WERI-Rb-1 (cell line): ENCODE data around the gene PLOD2.

ENCODE experiments used
- DNase-seq: peaks from one replicate; pipeline ENCODE4 v3.0.0-alpha.2; 2020
- H3K27ac ChIP-seq: fragments of 250-450 bp; sonication (Bioruptor Pico); 2 replicates; pipeline ENCODE4 v1.5.1; 2020; ENCODE audit warnings: mild to moderate bottlenecking, moderate library complexity
- H3K27me3 ChIP-seq: fragments of 250-450 bp; sonication (Bioruptor Pico); 2 replicates; pipeline ENCODE4 v1.5.1; 2021; ENCODE audit warnings: mild to moderate bottlenecking, low read depth, moderate library complexity; ENCODE audit not compliant: insufficient read depth, severe bottlenecking
- H3K36me3 ChIP-seq: fragments of 250-450 bp; sonication (Bioruptor Pico); 2 replicates; pipeline ENCODE4 v1.5.1; 2020; ENCODE audit warnings: mild to moderate bottlenecking, moderate library complexity
- H3K4me3 ChIP-seq: 2 replicates; pipeline ENCODE4 v1.5.1; 2011; ENCODE audit warnings: low read depth, mild to moderate bottlenecking, control low read depth, low read length
- H3K9me3 ChIP-seq: fragments of 250-450 bp; sonication (Bioruptor Pico); 2 replicates; pipeline ENCODE4 v1.5.1; 2021; ENCODE audit warnings: mild to moderate bottlenecking, moderate library complexity; ENCODE audit not compliant: severe bottlenecking
- CTCF ChIP-seq: IDR thresholded peaks from 2 replicates; pipeline ENCODE4 v1.5.1; 2011; ENCODE audit warnings: low read depth, mild to moderate bottlenecking, control low read depth, inconsistent platforms, low read length

The PLOD2 gene

GRCh38 chr3:146035366-146035765 lies 125.6 kb downstream of the PLOD2 start:
- H3K4me3 ChIP-seq, result no peak overlapping the region
- no peaks in the 10 kb centered on the region for H3K9me3 ChIP-seq
- no peak for DNase-seq
- H3K36me3 ChIP-seq, result no peaks in the 10 kb centered on the region
- no peak for TF ChIP-seq CTCF
- no peak overlapping the region for H3K27ac ChIP-seq
- H3K27me3 ChIP-seq, result no peaks in the 10 kb centered on the region

GRCh38 chr3:146033950-146034349 lies 127.0 kb downstream of the PLOD2 start:
- Histone ChIP-seq H3K9me3 (peaks cover 3% of the 10 kb centered on the region), H3K27ac (no peak overlapping the region), H3K36me3 (no peaks in the 10 kb centered on the region), H3K4me3 (no peak overlapping the region), H3K27me3 (no peaks in the 10 kb centered on the region)
- no peak for DNase-seq
- no peak for TF ChIP-seq CTCF

- H3K27ac ChIP-seq, result no peak overlapping the region
Measured at GRCh38 chr3:146026547-146026946, 134.4 kb downstream of the PLOD2 start.

GRCh38 chr3:146024260-146024659 lies 136.7 kb downstream of the PLOD2 start:
- Histone ChIP-seq H3K4me3 (no peak overlapping the region), H3K27ac (no peak overlapping the region), H3K27me3 (no peaks in the 10 kb centered on the region), H3K36me3 (no peaks in the 10 kb centered on the region), H3K9me3 (no peaks in the 10 kb centered on the region)
- no peak for DNase-seq
- no peak for TF ChIP-seq CTCF

More at GRCh38 chr3:146026547-146026946, 134.4 kb downstream of the PLOD2 start:
- Histone ChIP-seq H3K36me3 (no peaks in the 10 kb centered on the region), H3K4me3 (no peak overlapping the region), H3K9me3 (peaks cover 3% of the 10 kb centered on the region), H3K27me3 (no peaks in the 10 kb centered on the region)
- TF ChIP-seq CTCF, result no peak
- DNase-seq, result no peak

GRCh38 chr3:146020969-146021368 lies 140.0 kb downstream of the PLOD2 start:
- TF ChIP-seq CTCF, result no peak
- DNase-seq, result no peak

GRCh38 chr3:146019508-146019907 lies 141.5 kb downstream of the PLOD2 start:
- no peak overlapping the region for H3K27ac ChIP-seq
- H3K4me3 ChIP-seq, result no peak overlapping the region
- H3K27me3 ChIP-seq, result no peaks in the 10 kb centered on the region
- no peaks in the 10 kb centered on the region for H3K9me3 ChIP-seq
- TF ChIP-seq CTCF, result no peak
- no peak for DNase-seq
- H3K36me3 ChIP-seq, result no peaks in the 10 kb centered on the region

More at GRCh38 chr3:146020969-146021368, 140.0 kb downstream of the PLOD2 start:
- no peaks in the 10 kb centered on the region for H3K36me3 ChIP-seq
- no peak overlapping the region for H3K4me3 ChIP-seq
- no peaks in the 10 kb centered on the region for H3K9me3 ChIP-seq
- no peak overlapping the region for H3K27ac ChIP-seq
- H3K27me3 ChIP-seq, result no peaks in the 10 kb centered on the region
